Measurements from ENCODE around the gene ST6GALNAC1.

ST6GALNAC1 gene

GRCh38 chr17:76675648-76676047, 32.1 kb upstream of the ST6GALNAC1 start:
- no peak for DNase-seq

- DNase-seq: no peak
Observed at GRCh38 chr17:76674600-76674999, 31.0 kb upstream of the ST6GALNAC1 start.

GRCh38 chr17:76673729-76674128, 30.2 kb upstream of the ST6GALNAC1 start:
- DNase-seq: no peak

GRCh38 chr17:76672892-76673291, 29.3 kb upstream of the ST6GALNAC1 start:
- DNase-seq: no peak

- no peak for DNase-seq
Observed at GRCh38 chr17:76672270-76672851, 28.8 kb upstream of the ST6GALNAC1 start.

- DNase-seq: no peak
Observed at GRCh38 chr17:76671912-76672262, 28.3 kb upstream of the ST6GALNAC1 start.

- DNase-seq: peak; percentile 100
Observed at GRCh38 chr17:76671123-76671911, 27.8 kb upstream of the ST6GALNAC1 start.

GRCh38 chr17:76670718-76671122, 27.2 kb upstream of the ST6GALNAC1 start:
- DNase-seq: no peak

GRCh38 chr17:76670020-76670717, 26.6 kb upstream of the ST6GALNAC1 start:
- DNase-seq: no peak

GRCh38 chr17:76667786-76668453, 24.4 kb upstream of the ST6GALNAC1 start:
- no peak for DNase-seq

GRCh38 chr17:76667491-76667755, 23.9 kb upstream of the ST6GALNAC1 start:
- DNase-seq: no peak

- no peak for DNase-seq
Observed at GRCh38 chr17:76660656-76661042, 17.1 kb upstream of the ST6GALNAC1 start.

GRCh38 chr17:76659928-76660655, 16.5 kb upstream of the ST6GALNAC1 start:
- no peak for DNase-seq

- no peak for DNase-seq
Observed at GRCh38 chr17:76658242-76658662, 14.7 kb upstream of the ST6GALNAC1 start.

GRCh38 chr17:76657505-76658241, 14.1 kb upstream of the ST6GALNAC1 start:
- DNase-seq: no peak

GRCh38 chr17:76654408-76654807, 10.9 kb upstream of the ST6GALNAC1 start:
- DNase-seq: no peak

- no peak for DNase-seq
Observed at GRCh38 chr17:76650504-76650903, 6.9 kb upstream of the ST6GALNAC1 start.

- DNase-seq: no peak
Observed at GRCh38 chr17:76646712-76647111, 3.2 kb upstream of the ST6GALNAC1 start.

- no peak for DNase-seq
Observed at GRCh38 chr17:76645481-76645880, 1.9 kb upstream of the ST6GALNAC1 start.

GRCh38 chr17:76644995-76645394, 1.4 kb upstream of the ST6GALNAC1 start:
- DNase-seq: no peak

- no peak for DNase-seq
Observed at GRCh38 chr17:76642994-76643393, 563 bp downstream of the ST6GALNAC1 start.

- no peak for DNase-seq
Observed at GRCh38 chr17:76642032-76642561, 1.5 kb downstream of the ST6GALNAC1 start.
